Fibroblast of the aortic adventitia (primary cell): Measurements from ENCODE around the gene TOP3A. TPM values are rescaled to one million over a fixed set of nuclear protein-coding genes. Genes with fewer than 3 reads are reported as not detected.
A peak's percentile ranks its signal among the peaks of the same experiment; 100 is the strongest.

Experiments
- DNase-seq: peaks from one replicate; pipeline ENCODE4 v3.0.0-alpha.2; 2010; ENCODE audit warnings: low read depth
- H3K4me3 ChIP-seq: 2 replicates; pipeline ENCODE4 v1.5.1; 2011; ENCODE audit warnings: low read depth, mild to moderate bottlenecking, control low read depth, low read length, moderate library complexity
- total RNA-seq: library from RNA; depleted of rRNA; stranded (reverse); fragments of >200 nt; gene quantifications from 2 replicates; pipeline ENCODE4 v1.2.3, GENCODE V29; 2012; ENCODE audit warnings: low replicate concordance
- TF ChIP-seq, protein P1 (sequence below): IDR thresholded peaks from 2 replicates; pipeline ENCODE4 v1.5.1; 2011; ENCODE audit warnings: mild to moderate bottlenecking, low read length, control low read depth, inconsistent platforms; ENCODE audit not compliant: insufficient read depth

TOP3A gene, protein sequence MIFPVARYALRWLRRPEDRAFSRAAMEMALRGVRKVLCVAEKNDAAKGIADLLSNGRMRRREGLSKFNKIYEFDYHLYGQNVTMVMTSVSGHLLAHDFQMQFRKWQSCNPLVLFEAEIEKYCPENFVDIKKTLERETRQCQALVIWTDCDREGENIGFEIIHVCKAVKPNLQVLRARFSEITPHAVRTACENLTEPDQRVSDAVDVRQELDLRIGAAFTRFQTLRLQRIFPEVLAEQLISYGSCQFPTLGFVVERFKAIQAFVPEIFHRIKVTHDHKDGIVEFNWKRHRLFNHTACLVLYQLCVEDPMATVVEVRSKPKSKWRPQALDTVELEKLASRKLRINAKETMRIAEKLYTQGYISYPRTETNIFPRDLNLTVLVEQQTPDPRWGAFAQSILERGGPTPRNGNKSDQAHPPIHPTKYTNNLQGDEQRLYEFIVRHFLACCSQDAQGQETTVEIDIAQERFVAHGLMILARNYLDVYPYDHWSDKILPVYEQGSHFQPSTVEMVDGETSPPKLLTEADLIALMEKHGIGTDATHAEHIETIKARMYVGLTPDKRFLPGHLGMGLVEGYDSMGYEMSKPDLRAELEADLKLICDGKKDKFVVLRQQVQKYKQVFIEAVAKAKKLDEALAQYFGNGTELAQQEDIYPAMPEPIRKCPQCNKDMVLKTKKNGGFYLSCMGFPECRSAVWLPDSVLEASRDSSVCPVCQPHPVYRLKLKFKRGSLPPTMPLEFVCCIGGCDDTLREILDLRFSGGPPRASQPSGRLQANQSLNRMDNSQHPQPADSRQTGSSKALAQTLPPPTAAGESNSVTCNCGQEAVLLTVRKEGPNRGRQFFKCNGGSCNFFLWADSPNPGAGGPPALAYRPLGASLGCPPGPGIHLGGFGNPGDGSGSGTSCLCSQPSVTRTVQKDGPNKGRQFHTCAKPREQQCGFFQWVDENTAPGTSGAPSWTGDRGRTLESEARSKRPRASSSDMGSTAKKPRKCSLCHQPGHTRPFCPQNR
- 50.0 and 213 TPM in 2 replicates for total RNA-seq

DNA sequence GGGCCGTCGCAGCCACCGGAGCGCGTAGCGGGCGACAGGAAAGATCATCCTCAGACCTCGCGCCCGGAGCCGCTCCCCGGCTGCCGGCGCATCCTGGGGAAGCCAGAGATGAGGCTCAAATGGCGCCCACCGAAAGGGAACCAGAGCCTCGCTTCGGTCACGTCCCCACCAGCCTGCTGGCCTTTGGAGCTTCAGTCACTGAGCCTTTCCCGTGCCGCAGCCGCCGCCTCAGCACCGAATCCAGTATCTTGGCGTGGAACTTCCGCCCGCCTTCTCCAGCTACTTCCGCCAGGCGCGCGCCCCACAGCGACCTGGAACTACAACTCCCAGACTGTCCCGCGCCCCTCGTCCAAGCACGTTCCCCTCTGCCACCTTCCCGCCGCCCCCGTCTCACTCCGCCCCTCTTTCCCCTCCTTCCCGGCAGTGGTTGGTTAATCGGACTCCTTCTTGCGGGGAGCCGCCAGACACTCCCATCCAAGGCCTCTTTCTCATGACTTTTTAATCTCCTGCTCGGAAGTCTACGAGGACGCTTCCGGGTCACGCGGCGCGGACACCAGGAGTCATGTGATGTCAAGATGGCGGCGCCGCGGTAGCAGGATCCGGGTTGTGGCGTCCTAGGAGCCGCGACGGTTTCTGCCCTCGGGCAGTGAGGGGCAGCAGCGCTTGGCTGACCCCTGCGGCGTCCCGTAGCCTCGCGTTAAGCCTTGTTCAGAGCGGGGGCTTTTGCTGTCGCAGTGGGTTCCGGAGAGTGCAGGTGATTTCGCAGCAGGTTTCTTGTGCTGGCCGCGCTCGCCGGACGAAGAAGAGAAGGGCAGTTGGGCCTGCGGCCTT lies at the start of gene TOP3A, which contains the start of gene SMCR8:
TOP3A (minus strand) TSS at position 264 of the 831 bp plus-strand sequence; CDS start at position 48, 216 bp downstream.
SMCR8 (plus strand) TSS at position 563 of the 831 bp plus-strand sequence. CDS start 497 bp downstream, outside the sequence.
- TF ChIP-seq, protein P1, sequence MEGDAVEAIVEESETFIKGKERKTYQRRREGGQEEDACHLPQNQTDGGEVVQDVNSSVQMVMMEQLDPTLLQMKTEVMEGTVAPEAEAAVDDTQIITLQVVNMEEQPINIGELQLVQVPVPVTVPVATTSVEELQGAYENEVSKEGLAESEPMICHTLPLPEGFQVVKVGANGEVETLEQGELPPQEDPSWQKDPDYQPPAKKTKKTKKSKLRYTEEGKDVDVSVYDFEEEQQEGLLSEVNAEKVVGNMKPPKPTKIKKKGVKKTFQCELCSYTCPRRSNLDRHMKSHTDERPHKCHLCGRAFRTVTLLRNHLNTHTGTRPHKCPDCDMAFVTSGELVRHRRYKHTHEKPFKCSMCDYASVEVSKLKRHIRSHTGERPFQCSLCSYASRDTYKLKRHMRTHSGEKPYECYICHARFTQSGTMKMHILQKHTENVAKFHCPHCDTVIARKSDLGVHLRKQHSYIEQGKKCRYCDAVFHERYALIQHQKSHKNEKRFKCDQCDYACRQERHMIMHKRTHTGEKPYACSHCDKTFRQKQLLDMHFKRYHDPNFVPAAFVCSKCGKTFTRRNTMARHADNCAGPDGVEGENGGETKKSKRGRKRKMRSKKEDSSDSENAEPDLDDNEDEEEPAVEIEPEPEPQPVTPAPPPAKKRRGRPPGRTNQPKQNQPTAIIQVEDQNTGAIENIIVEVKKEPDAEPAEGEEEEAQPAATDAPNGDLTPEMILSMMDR = no peak
- H3K4me3 ChIP-seq = peak within 1 kb of the TSS; percentile 71
- peak; percentile 98 for DNase-seq

DNA sequence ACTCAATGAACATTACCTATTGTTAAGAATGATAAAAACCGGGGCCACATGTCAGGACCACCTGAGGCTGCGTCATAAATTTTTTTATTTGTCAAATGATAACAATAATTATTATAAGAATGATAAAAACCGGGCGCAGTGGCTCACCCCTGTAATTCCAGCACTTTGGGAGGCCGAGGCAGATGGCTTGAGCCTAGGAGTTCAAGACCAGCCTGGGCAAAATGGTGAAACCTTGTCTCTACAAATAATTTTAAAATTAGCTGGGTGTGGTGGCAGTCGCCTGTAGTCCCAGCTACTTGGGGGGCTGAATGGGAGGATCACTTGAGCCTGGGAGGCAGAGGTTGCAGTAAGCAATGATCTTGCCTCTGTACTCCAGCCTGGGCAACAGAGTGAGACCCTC lies 49.4 kb upstream of the TOP3A start:
- TF ChIP-seq, protein P1 = no peak
- H3K4me3 ChIP-seq = no peak overlapping the region
- no peak for DNase-seq

DNA sequence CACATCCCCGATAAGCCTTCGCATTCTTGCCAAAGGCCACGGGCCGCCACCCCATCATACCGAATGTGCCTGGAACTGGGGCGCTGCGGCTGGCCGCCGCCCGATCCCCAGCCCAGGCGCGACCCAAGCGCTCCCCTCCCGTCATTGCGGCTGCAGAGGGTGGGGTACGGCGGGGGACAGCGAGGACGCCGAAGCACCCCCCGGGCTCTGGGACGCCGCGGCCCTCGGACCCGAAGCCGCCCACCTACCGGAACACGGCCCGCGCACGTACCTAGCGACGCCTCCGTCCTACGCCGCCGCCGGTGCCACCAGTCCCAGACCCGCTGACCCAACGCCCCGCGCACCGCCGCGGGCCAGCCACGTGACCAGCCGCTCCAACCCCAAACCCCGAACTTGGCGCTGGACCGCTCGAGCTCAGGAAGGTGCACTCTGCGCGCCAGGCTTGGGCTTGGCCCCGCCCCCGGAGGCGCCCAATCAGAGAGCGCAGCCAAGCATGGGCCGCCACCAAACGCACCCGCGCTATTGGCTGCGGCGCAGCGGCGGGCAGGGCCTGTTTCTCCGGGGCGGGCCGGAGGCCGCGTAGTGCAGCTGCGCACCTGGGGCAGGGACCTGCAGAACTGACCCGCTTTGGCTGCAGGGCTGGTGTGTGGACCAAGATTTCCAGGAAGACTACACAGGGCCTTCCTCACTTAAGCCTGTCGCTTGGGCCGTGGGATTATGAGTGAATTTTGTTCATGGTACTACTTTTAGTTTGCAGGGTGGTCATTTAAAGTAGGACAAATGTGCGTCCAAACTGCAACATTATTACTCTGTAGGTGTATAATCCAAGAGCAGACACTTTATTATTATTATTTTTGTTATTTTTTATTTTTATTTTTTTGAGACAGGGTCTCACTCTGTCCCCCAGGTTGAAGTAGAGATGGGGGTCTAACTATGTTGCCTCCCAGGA lies 48.6 kb upstream of the TOP3A start, which contains the start of gene SHMT1:
SHMT1 (minus strand) TSS at position 450 of the 949 bp plus-strand sequence. CDS start 7,569 bp downstream, outside the sequence.
- peak within 1 kb of the TSS; percentile 85 for H3K4me3 ChIP-seq
- DNase-seq = peak; percentile 80
- TF ChIP-seq, protein P1 = no peak

DNA sequence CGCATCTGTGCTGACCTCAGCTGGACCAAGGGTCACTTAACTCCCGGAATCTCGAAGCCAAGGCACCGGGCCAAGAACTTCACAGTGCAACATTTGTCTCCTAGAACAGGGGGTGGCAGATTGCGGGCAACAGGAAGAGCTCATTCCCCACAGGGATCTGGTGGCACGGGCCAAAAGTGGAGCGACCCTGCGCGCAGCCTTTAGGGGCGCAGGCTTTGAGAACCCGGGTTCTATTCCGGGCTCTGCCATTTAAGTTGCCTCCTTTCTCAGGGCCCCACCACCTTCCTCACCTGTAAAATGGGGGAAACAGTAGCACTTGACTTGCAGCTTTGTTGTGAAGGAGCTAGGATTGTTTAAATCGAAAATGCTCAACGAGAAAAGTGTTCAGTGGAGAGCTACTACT lies 47.9 kb upstream of the TOP3A start:
- peak; percentile 18 for DNase-seq
- TF ChIP-seq, protein P1 = no peak
- H3K4me3 ChIP-seq = peak overlapping the region; percentile 85

DNA sequence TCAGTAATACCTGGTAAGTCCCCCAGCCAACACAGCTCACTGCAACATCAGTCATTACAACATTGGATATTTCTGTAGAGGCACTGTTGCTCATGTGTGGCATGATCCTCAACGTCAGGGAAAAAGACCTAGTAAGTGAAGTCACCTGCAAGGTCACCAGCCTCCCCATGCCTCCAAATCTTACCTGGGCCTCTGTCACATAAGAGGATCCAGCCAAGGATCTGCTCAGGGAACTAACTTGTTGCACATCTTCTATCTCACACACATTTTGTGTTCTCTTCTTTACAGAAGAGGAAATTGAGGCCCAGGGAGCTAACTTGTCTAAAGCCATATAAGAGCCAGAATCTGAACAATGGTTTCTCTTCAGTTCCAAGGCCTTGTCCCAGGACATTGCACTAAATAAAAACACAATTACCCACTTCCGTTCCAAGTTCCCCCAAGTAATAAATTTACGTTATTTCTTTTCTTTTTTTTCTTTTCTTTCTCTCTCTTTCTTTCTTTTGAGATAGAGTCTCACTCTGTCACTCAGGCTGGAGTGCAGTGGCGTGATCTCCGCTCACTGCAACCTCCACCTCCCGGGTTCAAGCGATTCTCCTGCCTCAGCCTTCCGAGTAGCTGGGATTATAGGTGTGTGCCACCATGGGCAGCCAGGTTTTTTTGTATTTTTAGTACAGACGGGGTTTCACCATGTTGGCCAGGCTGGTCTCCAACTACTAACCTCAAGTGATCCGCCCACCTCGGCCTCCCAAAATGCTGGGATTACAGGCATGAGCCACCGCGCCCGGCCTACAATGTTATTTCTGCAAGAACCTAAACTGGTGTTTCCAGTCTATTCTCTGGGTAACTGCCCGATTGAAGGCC lies 47.3 kb upstream of the TOP3A start:
- TF ChIP-seq, protein P1 = no peak
- peak overlapping the region; percentile 85 for H3K4me3 ChIP-seq
- no peak for DNase-seq
